ENCODE results near the gene LRRC46. TPM values are rescaled to one million over a fixed set of nuclear protein-coding genes. Genes with fewer than 3 reads are reported as not detected.

Gene LRRC46
- total and polyA plus RNA-seq, 9 of the 15 experiments (the other 6 are each of a cell fraction or from before 2014, with no cell fraction given), result 0.39 to 1.4 (median 0.53) TPM; not detected in 1

GRCh38 chr17:47875011-47875985 lies 43.8 kb downstream of the LRRC46 start (continued):
- TF ChIP-seq ZNF280B (CRISPR knock-in tag; IDR thresholded peaks at IDR 0.05), result no peak
- TF ChIP-seq SIN3A (IDR thresholded peaks at IDR 0.05; ENCODE audit: borderline replicate concordance in 2 of 2, control insufficient read depth in 1 of 2, low read depth in 2 of 2, low read length in 2 of 2), result no peak
- TF ChIP-seq HDAC2 (IDR thresholded peaks at IDR 0.05), result no peak
- TF ChIP-seq ZFP30 (CRISPR knock-in tag; IDR thresholded peaks at IDR 0.05; ENCODE audit: borderline replicate concordance), result no peak
- TF ChIP-seq ZNF518B (CRISPR knock-in tag; IDR thresholded peaks at IDR 0.05), result no peak
- TF ChIP-seq MEF2A (IDR thresholded peaks at IDR 0.05; ENCODE audit: control insufficient read depth, low read depth, low read length), result no peak
- TF ChIP-seq ZBTB1 (CRISPR knock-in tag; IDR thresholded peaks at IDR 0.05; ENCODE audit: borderline replicate concordance, low read depth), result no peak
- no peak for TF ChIP-seq NFE2 (IDR thresholded peaks at IDR 0.05; ENCODE audit: low read depth)
